Cardiac fibroblast (primary cell): ENCODE data around the gene SEMA5A.
A peak's percentile ranks its signal among the peaks of the same experiment; 100 is the strongest.

Source experiments
- DNase-seq, 2 donors: peaks; one replicate each; pipeline versions ENCODE4 v3.0.0 to v3.0.0-alpha.2; 2010; ENCODE audit warnings: low read depth in 2 of 2
- H3K4me3 ChIP-seq, 2 donors: replicated peaks in 1 of 2; 1 replicate in 1 of 2; 2 replicates in 1 of 2; pipeline ENCODE4 v1.5.1; 2011; ENCODE audit warnings: low read depth in 2 of 2, low read length in 2 of 2, mild to moderate bottlenecking in 2 of 2, moderate library complexity in 1 of 2
- CTCF ChIP-seq: IDR thresholded peaks from one replicate; pipeline ENCODE4 v1.5.1; 2011; ENCODE audit warnings: low read depth, mild to moderate bottlenecking, low read length, inconsistent platforms

The SEMA5A gene

DNA sequence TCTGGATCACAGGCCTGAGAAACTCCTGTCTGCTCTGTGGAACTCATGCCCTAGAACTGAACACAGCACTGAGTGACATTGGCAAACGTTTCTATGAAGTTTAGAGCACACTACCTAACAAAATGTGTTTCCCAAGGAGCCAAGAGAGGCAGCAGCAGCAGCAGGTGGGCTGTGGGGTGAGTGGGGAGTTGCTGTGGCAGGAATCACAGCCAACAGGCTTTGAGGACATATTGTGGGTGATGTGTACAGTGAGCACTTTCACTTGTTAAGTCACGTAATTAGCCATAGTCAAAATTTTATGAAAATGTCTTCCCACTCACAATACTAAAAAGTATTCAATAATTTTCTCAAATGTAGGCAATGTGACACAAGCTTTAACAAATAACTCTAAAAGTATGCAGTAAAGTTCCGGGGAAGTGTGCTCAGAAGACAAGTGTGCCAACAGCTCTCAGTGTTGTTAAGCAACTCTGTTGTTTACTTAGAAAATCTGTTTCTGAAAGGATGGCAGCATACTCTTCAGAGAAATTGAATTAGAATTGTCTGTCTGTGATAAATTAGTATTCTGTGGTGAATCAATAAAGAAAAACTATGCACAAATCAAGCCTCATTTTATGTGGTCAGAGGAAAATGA is 482.1 kb downstream of the SEMA5A start:
- no peak for TF ChIP-seq CTCF
- no peak overlapping the region for H3K4me3 ChIP-seq
- peak in 1 of 2 donors; percentile 38 for DNase-seq

GRCh38 chr5:9062873-9063272 is 483.0 kb downstream of the SEMA5A start:
- H3K4me3 ChIP-seq, result no peak overlapping the region
- no peak for TF ChIP-seq CTCF
- DNase-seq, result no peak

DNA sequence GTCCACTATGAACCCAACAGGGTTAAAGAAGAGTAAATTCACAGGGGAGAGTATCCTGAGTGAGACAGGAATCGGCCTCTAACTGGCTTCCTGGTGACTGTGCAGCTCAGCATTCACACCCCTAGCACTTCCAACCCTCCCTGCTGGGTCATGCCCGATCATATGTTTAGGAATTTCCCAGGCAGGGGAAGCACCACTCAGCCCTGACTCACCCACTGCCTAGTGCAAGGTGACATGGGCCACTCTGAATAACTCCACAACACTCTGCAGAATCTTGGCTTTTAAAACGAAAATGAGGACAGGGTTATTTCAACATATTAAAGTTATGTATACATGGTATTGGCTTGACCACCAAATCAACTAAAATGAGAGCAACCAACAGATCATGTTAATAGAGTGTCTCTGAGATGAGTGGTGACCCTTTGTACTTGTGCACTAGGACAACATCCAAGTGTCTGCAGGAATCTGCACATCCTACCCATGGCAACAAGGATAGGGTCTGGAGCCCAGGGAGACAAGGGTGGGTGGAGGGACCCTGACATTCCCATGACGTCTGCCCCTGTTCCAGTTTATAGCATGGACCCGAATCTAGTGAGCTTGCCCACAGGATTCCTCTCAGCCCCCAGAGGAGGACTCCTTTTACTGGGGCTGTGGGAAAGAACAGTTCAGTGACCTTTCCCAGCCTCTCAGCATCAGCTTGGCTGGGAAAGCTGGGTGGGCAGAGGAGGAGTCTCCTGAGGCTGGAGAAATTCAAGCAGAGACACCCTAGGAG is 485.8 kb downstream of the SEMA5A start:
- DNase-seq, result peak; percentile 80 to 98
- TF ChIP-seq CTCF, result no peak

DNA sequence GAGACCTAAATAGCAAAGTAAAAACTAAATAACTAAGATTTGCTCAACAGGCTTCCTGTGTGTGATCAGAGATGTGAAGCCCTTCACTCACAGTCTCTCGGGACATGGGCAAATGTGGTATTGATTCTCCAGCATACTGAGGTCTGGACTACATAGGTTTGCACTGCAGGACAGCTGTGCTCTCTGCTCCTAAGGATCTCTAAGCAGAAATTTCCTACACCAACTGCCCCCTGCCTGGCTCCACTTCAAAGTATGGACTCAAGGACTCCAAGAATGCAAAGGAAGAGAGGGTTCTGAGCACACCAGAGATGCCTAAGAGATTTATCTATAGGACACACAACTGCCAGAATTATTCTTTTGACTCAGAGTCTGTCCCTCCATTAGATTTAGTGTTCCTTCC is 487.2 kb downstream of the SEMA5A start:
- peak in 1 of 2 donors; percentile 44 for DNase-seq
- no peak overlapping the region for H3K4me3 ChIP-seq
- TF ChIP-seq CTCF, result no peak

More for the DNA sequence above, 485.8 kb downstream of the SEMA5A start:
- H3K4me3 ChIP-seq, result no peak overlapping the region

- TF ChIP-seq CTCF, result no peak
- DNase-seq, result peak in 1 of 2 donors; percentile 39
- no peak overlapping the region for H3K4me3 ChIP-seq
Observed at GRCh38 chr5:9058161-9058560, 487.7 kb downstream of the SEMA5A start.

- no peak overlapping the region for H3K4me3 ChIP-seq
- DNase-seq, result no peak
- TF ChIP-seq CTCF, result no peak
Observed at GRCh38 chr5:9057406-9058000, 488.4 kb downstream of the SEMA5A start.
